Measurements from ENCODE around the gene SYCP2L.

- no peak for TF ChIP-seq CTCF (IDR thresholded peaks at IDR 0.05; ENCODE audit: low read depth, low read length, poor library complexity, severe bottlenecking)
- no peak for TF ChIP-seq EZH2phosphoT487 (IDR thresholded peaks at IDR 0.05; ENCODE audit: borderline replicate concordance, low read length)
These were observed at the start of gene SYCP2L for GRCh38 chr6:10886691-10887502.
